ENCODE measurements around the gene DYRK2. TPM values are rescaled to one million over a fixed set of nuclear protein-coding genes. Genes with fewer than 3 reads are reported as not detected.
A peak's percentile ranks its signal among the peaks of the same experiment; 100 is the strongest.

The DYRK2 gene
- total RNA-seq, 2 experiments from 2014 or later: 28.8 to 33.7 TPM

DNA sequence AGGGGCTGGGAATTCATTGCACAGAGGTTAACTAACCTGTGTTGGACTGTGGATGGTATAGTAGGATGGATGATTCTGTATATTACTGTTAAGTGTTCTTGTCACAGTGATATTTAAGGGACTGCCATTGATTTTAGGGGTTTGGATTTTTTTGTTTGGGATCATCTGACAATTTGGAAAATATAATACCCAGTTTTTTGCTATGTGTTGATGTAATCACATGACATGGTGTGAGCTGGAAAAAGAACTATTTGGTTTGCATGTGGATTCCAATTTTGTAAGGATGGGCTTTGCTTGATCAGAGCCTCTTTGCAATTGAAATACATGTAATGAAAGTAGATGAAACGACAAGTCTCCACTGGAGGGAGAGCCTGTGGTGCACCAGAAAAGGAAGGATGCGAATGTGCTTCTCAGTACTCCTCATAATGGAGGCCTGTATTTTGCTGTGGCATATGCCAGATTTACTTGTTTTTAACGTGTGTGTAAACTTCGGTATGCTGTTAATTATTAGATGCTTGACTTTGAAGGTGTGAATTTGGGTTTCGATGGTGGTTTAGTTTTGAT is 2.7 kb downstream of the DYRK2 start:
- Mint-ChIP-seq H3K27me3 (no peaks in the 10 kb centered on the region), H3K36me3 (ENCODE audit: low read depth) (peaks cover 44% of the 10 kb centered on the region), H3K27ac (peak overlapping the region; percentile 89), H3K9me3 (no peaks in the 10 kb centered on the region), H3K4me3 (peak overlapping the region; percentile 87), H3K4me1 (ENCODE audit: low read depth) (peaks cover 56% of the 10 kb centered on the region)
- TF ChIP-seq, protein P1, sequence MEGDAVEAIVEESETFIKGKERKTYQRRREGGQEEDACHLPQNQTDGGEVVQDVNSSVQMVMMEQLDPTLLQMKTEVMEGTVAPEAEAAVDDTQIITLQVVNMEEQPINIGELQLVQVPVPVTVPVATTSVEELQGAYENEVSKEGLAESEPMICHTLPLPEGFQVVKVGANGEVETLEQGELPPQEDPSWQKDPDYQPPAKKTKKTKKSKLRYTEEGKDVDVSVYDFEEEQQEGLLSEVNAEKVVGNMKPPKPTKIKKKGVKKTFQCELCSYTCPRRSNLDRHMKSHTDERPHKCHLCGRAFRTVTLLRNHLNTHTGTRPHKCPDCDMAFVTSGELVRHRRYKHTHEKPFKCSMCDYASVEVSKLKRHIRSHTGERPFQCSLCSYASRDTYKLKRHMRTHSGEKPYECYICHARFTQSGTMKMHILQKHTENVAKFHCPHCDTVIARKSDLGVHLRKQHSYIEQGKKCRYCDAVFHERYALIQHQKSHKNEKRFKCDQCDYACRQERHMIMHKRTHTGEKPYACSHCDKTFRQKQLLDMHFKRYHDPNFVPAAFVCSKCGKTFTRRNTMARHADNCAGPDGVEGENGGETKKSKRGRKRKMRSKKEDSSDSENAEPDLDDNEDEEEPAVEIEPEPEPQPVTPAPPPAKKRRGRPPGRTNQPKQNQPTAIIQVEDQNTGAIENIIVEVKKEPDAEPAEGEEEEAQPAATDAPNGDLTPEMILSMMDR (IDR thresholded peaks at IDR 0.05): no peak
- CTCF ChIA-PET: interaction anchor here (1.0 to 2.1 kb wide), 4 partner anchors 9 to 63 kb away, joined by 3 to 4 read pairs (median 4); no protein-coding TSS in a partner anchor
- ATAC-seq: peak; percentile 28
- intact Hi-C loops (cut with micrococcal nuclease): loop anchor here (5.0 to 10.0 kb wide), 2 partner anchors 46 to 294 kb away; no protein-coding TSS in a partner anchor
- DNase-seq: peak; percentile 65
- POLR2A ChIA-PET: interaction anchor here (1.3 kb wide), 1 partner anchor 14 kb away, joined by 3 read pairs; no protein-coding TSS in a partner anchor

DNA sequence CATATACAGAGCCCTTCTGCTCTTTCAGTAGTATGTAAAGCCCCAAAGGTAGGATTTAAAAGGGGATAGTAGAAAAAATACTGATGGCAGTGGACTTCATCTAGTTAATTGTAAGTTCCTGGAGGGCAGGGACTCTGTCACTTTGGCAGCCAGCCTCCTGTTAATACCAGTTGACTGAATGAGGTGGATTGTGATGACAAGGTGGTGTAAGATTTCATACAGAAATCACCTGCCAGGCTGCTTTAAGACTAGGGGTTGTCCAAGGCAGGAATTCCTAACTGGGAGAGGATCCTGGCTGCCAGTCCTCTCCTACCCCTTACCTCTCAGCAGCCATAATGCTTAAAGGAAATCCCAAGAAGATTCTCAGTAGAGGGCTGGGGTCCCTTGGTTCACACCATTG is 7.3 kb downstream of the DYRK2 start:
- Mint-ChIP-seq H3K4me1 (ENCODE audit: low read depth) (peaks cover 81% of the 10 kb centered on the region), H3K36me3 (ENCODE audit: low read depth) (peaks cover 70% of the 10 kb centered on the region), H3K27me3 (no peaks in the 10 kb centered on the region), H3K4me3 (no peak overlapping the region), H3K27ac (no peak overlapping the region), H3K9me3 (no peaks in the 10 kb centered on the region)
- DNase-seq (no peak), ATAC-seq (no peak)
- intact Hi-C loops (cut with micrococcal nuclease): loop anchor here (10.0 kb wide), 1 partner anchor 289 kb away; no protein-coding TSS in a partner anchor
- TF ChIP-seq, protein P1 (IDR thresholded peaks at IDR 0.05): no peak
- POLR2A ChIA-PET: interaction anchor here (1.4 kb wide), 1 partner anchor 15 kb away, joined by 3 read pairs; no protein-coding TSS in a partner anchor
- CTCF ChIA-PET: interaction anchor here (1.2 kb wide), 1 partner anchor 214 kb away, joined by 4 read pairs; no protein-coding TSS in a partner anchor

DNA sequence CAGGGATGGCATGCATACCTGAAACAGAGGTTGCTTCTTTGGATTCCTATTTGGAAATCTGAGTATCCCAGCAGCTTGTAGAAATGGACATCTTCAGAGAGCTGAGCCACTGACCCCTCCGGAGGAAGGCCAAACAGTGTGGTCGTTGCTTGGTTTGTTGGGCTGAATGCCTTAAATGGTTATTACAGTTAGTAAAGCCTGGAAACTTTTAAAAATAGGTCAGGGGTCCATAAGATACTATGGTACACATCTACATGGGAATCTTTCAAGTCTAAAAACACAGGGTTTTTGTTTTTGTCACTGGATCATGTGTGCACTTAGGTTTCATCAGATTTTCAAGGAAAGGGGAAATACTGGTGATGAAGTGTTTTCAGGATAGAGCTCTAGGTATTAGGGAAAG is 7.7 kb downstream of the DYRK2 start:
- Mint-ChIP-seq H3K36me3 (ENCODE audit: low read depth) (peaks cover 68% of the 10 kb centered on the region), H3K27me3 (no peaks in the 10 kb centered on the region), H3K27ac (peak overlapping the region; percentile 7), H3K4me1 (ENCODE audit: low read depth) (peaks cover 81% of the 10 kb centered on the region), H3K4me3 (no peak overlapping the region), H3K9me3 (no peaks in the 10 kb centered on the region)
- intact Hi-C loops (cut with micrococcal nuclease): loop anchor here (10.0 kb wide), 1 partner anchor 289 kb away; no protein-coding TSS in a partner anchor
- ATAC-seq (no peak), DNase-seq (no peak)
- POLR2A ChIA-PET: interaction anchor here (1.7 kb wide), 1 partner anchor 8 kb away, joined by 7 read pairs; the partner anchor contains the start of gene DYRK2
- TF ChIP-seq, protein P1 (IDR thresholded peaks at IDR 0.05): no peak
- CTCF ChIA-PET: interaction anchor here (1.2 kb wide), 1 partner anchor 39 kb away, joined by 3 read pairs; no protein-coding TSS in a partner anchor

DNA sequence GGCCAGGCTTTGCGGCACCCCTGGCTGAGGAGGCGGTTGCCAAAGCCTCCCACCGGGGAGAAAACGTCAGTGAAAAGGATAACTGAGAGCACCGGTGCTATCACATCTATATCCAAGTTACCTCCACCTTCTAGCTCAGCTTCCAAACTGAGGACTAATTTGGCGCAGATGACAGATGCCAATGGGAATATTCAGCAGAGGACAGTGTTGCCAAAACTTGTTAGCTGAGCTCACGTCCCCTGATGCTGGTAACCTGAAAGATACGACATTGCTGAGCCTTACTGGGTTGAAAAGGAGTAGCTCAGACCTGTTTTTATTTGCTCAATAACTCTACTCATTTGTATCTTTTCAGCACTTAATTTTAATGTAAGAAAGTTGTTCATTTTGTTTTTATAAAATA is 9.9 kb downstream of the DYRK2 start:
- ATAC-seq (no peak), DNase-seq (no peak)
- H3K27ac Mint-ChIP-seq: no peak overlapping the region
- H3K27me3 Mint-ChIP-seq: no peaks in the 10 kb centered on the region
- TF ChIP-seq, protein P1 (IDR thresholded peaks at IDR 0.05): no peak
- POLR2A ChIA-PET: interaction anchor here (1.2 to 1.3 kb wide), 2 partner anchors 9 to 66 kb away, joined by 3 read pairs; no protein-coding TSS in a partner anchor
- intact Hi-C loops (cut with micrococcal nuclease): loop anchor here (10.0 kb wide), 1 partner anchor 286 kb away; no protein-coding TSS in a partner anchor
- peaks cover 69% of the 10 kb centered on the region for H3K36me3 Mint-ChIP-seq (ENCODE audit: low read depth)
- no peak overlapping the region for H3K4me3 Mint-ChIP-seq
- no peaks in the 10 kb centered on the region for H3K9me3 Mint-ChIP-seq
- CTCF ChIA-PET: interaction anchor here (1.0 to 1.4 kb wide), 2 partner anchors 9 to 564 kb away, joined by 3 to 5 read pairs; no protein-coding TSS in a partner anchor
- H3K4me1 Mint-ChIP-seq (ENCODE audit: low read depth): peaks cover 92% of the 10 kb centered on the region

DNA sequence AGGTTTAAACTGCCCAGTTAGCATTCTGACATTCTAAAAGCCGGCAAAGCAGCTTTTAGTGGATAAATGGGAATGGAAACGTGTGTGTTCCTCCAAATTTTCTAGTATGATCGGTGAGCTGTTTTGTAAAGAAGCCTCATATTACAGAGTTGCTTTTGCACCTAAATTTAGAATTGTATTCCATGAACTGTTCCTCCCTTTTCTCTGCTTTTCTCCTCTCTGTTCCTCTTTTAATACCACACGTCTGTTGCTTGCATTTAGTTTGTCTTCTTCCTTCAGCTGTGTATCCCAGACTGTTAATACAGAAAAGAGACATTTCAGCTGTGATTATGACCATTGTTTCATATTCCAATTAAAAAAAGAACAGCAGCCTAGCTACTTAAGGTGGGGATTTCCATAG is 10.7 kb downstream of the DYRK2 start:
- TF ChIP-seq, protein P1 (IDR thresholded peaks at IDR 0.05): no peak
- H3K4me1 Mint-ChIP-seq (ENCODE audit: low read depth): peaks cover 91% of the 10 kb centered on the region
- ChIA-PET CTCF (interaction anchor here (1.5 kb wide), 1 partner anchor 11 kb away, joined by 3 read pairs; the partner anchor contains the start of gene DYRK2), POLR2A (interaction anchor here (1.2 kb wide), 1 partner anchor 9 kb away, joined by 3 read pairs; no protein-coding TSS in a partner anchor)
- DNase-seq (no peak), ATAC-seq (no peak)
- H3K9me3 Mint-ChIP-seq: no peaks in the 10 kb centered on the region
- no peak overlapping the region for H3K27ac Mint-ChIP-seq
- peaks cover 61% of the 10 kb centered on the region for H3K36me3 Mint-ChIP-seq (ENCODE audit: low read depth)
- no peak overlapping the region for H3K4me3 Mint-ChIP-seq
- no peaks in the 10 kb centered on the region for H3K27me3 Mint-ChIP-seq
- intact Hi-C loops (cut with micrococcal nuclease): loop anchor here (10.0 kb wide), 1 partner anchor 286 kb away; no protein-coding TSS in a partner anchor
